SK-N-SH (cell line): Measurements from ENCODE around the gene PHF21B. TPM values are rescaled to one million over a fixed set of nuclear protein-coding genes. Genes with fewer than 3 reads are reported as not detected.

ENCODE experiments used
- CTCF ChIA-PET: fragments of 300-600, 350-600 bp; formaldehyde crosslinking; extraction: SDS; loops from one replicate; lab custom pipeline; 2021; lab: Yijun Ruan, JAX
- POLR2A ChIA-PET: fragments of 350-600 bp; sonication (Branson Sonifier 250); formaldehyde crosslinking; extraction: SDS; loops from one replicate; lab custom pipeline; 2020; ENCODE audit warnings: antibody characterized with exemption, inconsistent platforms; lab: Yijun Ruan, JAX
- DNase-seq: peaks from one replicate; pipeline ENCODE4 v3.0.0; 2012
- H2AFZ ChIP-seq: fragments of 200-600 bp; sonication (generic); 2 replicates; pipeline ENCODE4 v1.8.1; 2016; ENCODE audit warnings: antibody characterized with exemption, mild to moderate bottlenecking, low read depth
- H3F3A ChIP-seq: fragments of 200-600 bp; sonication (generic); replicated peaks from 2 replicates; pipeline ENCODE3; 2016; ENCODE audit warnings: antibody characterized with exemption, mild to moderate bottlenecking; ENCODE audit not compliant: insufficient read depth
- H3K27ac ChIP-seq, 2 experiments: fragments of 200-500 bp in 1 of 2; fragments of 200-600 bp in 1 of 2; sonication (Bioruptor generic) in 1 of 2; sonication (generic), shearing (Covaris generic) in 1 of 2; 2 replicates each; pipeline versions ENCODE4 v1.5.1 to v1.6.1; 2014 to 2016; ENCODE audit warnings: low read depth in 2 of 2, inconsistent platforms in 1 of 2, low read length in 1 of 2, mild to moderate bottlenecking in 1 of 2, mixed read lengths in 1 of 2
- H3K27me3 ChIP-seq: fragments of 200-600 bp; sonication (generic), shearing (Covaris generic); 2 replicates; pipeline ENCODE4 v1.6.1; 2016; ENCODE audit warnings: mixed run types; ENCODE audit not compliant: insufficient read depth
- H3K36me3 ChIP-seq, 2 experiments: fragments of 200-500 bp in 1 of 2; fragments of 200-600 bp in 1 of 2; sonication (Bioruptor generic) in 1 of 2; sonication (generic) in 1 of 2; replicated peaks in 1 of 2; 2 replicates each; pipeline versions ENCODE3 to v1.5.1; 2014 to 2016; ENCODE audit warnings: low read length in 1 of 2, mild to moderate bottlenecking in 1 of 2; ENCODE audit not compliant: insufficient read depth in 2 of 2, control insufficient read depth in 1 of 2
- H3K4me1 ChIP-seq, 2 experiments: fragments of 200-500 bp in 1 of 2; fragments of 200-600 bp in 1 of 2; sonication (Bioruptor generic) in 1 of 2; sonication (generic), shearing (Covaris generic) in 1 of 2; 2 replicates each; pipeline versions ENCODE4 v1.5.1 to v1.6.1; 2014 to 2016; ENCODE audit warnings: low read depth in 1 of 2, low read length in 1 of 2, mixed run types in 1 of 2; ENCODE audit not compliant: insufficient read depth in 2 of 2, control insufficient read depth in 1 of 2
- H3K4me2 ChIP-seq: fragments of 200-600 bp; sonication (generic), shearing (Covaris generic); 2 replicates; pipeline ENCODE4 v1.6.1; 2017; ENCODE audit warnings: mixed run types
- H3K4me3 ChIP-seq, 2 experiments: fragments of 200-500 bp in 1 of 2; fragments of 200-600 bp in 1 of 2; sonication (Bioruptor generic) in 1 of 2; sonication (generic), shearing (Covaris generic) in 1 of 2; 2 replicates each; pipeline versions ENCODE4 v1.5.1 to v1.8.1; 2014 to 2016; ENCODE audit warnings: low read depth in 2 of 2, inconsistent platforms in 1 of 2, low read length in 1 of 2, mild to moderate bottlenecking in 1 of 2, mixed read lengths in 1 of 2, moderate library complexity in 1 of 2
- H3K79me2 ChIP-seq: fragments of 200-600 bp; sonication (generic); 2 replicates; pipeline ENCODE4 v1.8.1; 2017; ENCODE audit warnings: mild to moderate bottlenecking; ENCODE audit not compliant: insufficient read depth
- H3K9ac ChIP-seq: fragments of 200-600 bp; sonication (generic); 2 replicates; pipeline ENCODE4 v1.6.1; 2017; ENCODE audit warnings: mixed run types
- H3K9me2 ChIP-seq: fragments of 200-600 bp; sonication (generic); 2 replicates; pipeline ENCODE4 v1.6.1; 2017; ENCODE audit warnings: mixed run types
- H3K9me3 ChIP-seq: fragments of 200-600 bp; sonication (generic); 2 replicates; pipeline ENCODE4 v1.6.1; 2017; ENCODE audit warnings: mixed run types, mild to moderate bottlenecking, moderate library complexity
- H4K20me1 ChIP-seq: fragments of 200-600 bp; sonication (generic); 2 replicates; pipeline ENCODE4 v1.6.1; 2017; ENCODE audit warnings: mild to moderate bottlenecking, mixed run types; ENCODE audit not compliant: insufficient read depth
- EZH2phosphoT487 ChIP-seq: fragments of 200-600 bp; sonication (generic); IDR thresholded peaks from 2 replicates; pipeline ENCODE4 v1.6.1; 2017; ENCODE audit warnings: low read depth, mixed run types, mild to moderate bottlenecking, antibody characterized with exemption, moderate library complexity, borderline replicate concordance
- PBX3 ChIP-seq: IDR thresholded peaks from 2 replicates; pipeline ENCODE4; 2012
- RCOR1 ChIP-seq: fragments of 150-350 bp; IDR thresholded peaks from 2 replicates; pipeline ENCODE4 v1.6.1; 2017; ENCODE audit warnings: antibody characterized with exemption, low read length
- REST ChIP-seq: IDR thresholded peaks from 2 replicates; pipeline ENCODE4 v1.6.1; 2012; ENCODE audit warnings: mild to moderate bottlenecking, low read depth, low read length, moderate library complexity
- RXRA ChIP-seq: IDR thresholded peaks from 2 replicates; pipeline ENCODE4 v1.4.0; 2012; ENCODE audit warnings: low read depth, mild to moderate bottlenecking, borderline replicate concordance
- SMC3 ChIP-seq: IDR thresholded peaks from 2 replicates; pipeline ENCODE4 v1.6.1; 2012; ENCODE audit warnings: low read depth, low read length, improper control_type of control experiment
- TEAD4 ChIP-seq: IDR thresholded peaks from 2 replicates; pipeline ENCODE4 v1.4.0; 2012; ENCODE audit warnings: mild to moderate bottlenecking, borderline replicate concordance; ENCODE audit not compliant: insufficient read depth
- YY1 ChIP-seq: IDR thresholded peaks from 2 replicates; pipeline ENCODE4 v1.4.0; 2012; ENCODE audit warnings: low read depth, mild to moderate bottlenecking
- ZBTB33 ChIP-seq: IDR thresholded peaks from 2 replicates; pipeline ENCODE4 v1.4.0; 2012; ENCODE audit warnings: low read depth, borderline replicate concordance
- WGBS: methylation state at CpG from one replicate; pipeline ENCODE4 v1.1.6; 2017; ENCODE audit warnings: low lambda C conversion rate; 5-methylcytosine and 5-hydroxymethylcytosine counted together
- polyA plus RNA-seq, 3 experiments: library from polyadenylated mRNA; depleted of rRNA; stranded (reverse); fragments of >200 nt; gene quantifications; 2 replicates each; pipeline ENCODE4 v1.2.3, GENCODE V29; 2012

PHF21B gene
- polyA plus RNA-seq, 1 of the 3 experiments (the other 2 are of a cell fraction), result 0.76 TPM

GRCh38 chr22:44929359-44930015 is 80.3 kb downstream of the PHF21B start:
- 68% methylated on average over 12 of the region's 18 CpGs for WGBS
- no peaks in the 10 kb centered on the region for H3F3A ChIP-seq
- H3K27me3 ChIP-seq, result no peaks in the 10 kb centered on the region
- H3K9ac ChIP-seq, result no peak overlapping the region
- POLR2A ChIA-PET, result interaction anchor here (0.8 kb wide), 1 partner anchor 11 kb away, joined by 4 read pairs; no protein-coding TSS in a partner anchor
- no peak overlapping the region for H3K4me2 ChIP-seq
- no peaks in the 10 kb centered on the region for H4K20me1 ChIP-seq
- H3K4me3 ChIP-seq, result no peak overlapping the region
- peaks cover 0 to 59% of the 10 kb centered on the region in 2 experiments; a peak in 1 of 4 replicates for H3K4me1 ChIP-seq
- CTCF ChIA-PET, result no interaction called here
- H2AFZ ChIP-seq, result no peak overlapping the region
- H3K9me2 ChIP-seq, result no peaks in the 10 kb centered on the region
- no peak for DNase-seq
- H3K36me3 ChIP-seq, result no peaks in the 10 kb centered on the region
- H3K9me3 ChIP-seq, result no peaks in the 10 kb centered on the region
- no peak overlapping the region; a peak in 1 of 4 replicates for H3K27ac ChIP-seq
- TF ChIP-seq RXRA, result no peak
- no peak for TF ChIP-seq YY1
- no peak for TF ChIP-seq REST
- TF ChIP-seq SMC3, result no peak
- TF ChIP-seq RCOR1, result no peak
- no peak for TF ChIP-seq EZH2phosphoT487
- TF ChIP-seq TEAD4, result no peak
- TF ChIP-seq PBX3, result no peak
- no peak for TF ChIP-seq ZBTB33
- no peaks in the 10 kb centered on the region for H3K79me2 ChIP-seq
